GM18909 (cell line): Measurements from ENCODE around the gene TIMM22.
"Not testable (repeated sequence)": the region's sequence is repeated elsewhere in the genome, so short reads cannot be mapped to it uniquely, and the experiment has no call there.

Source experiments
- ATAC-seq: cut with Tn5 transposase; IDR thresholded peaks from one replicate; pipeline ENCODE4 v1.9.1; 2021; ENCODE audit warnings: mild to moderate bottlenecking; ENCODE audit not compliant: unreplicated experiment, poor library complexity

The TIMM22 gene

DNA sequence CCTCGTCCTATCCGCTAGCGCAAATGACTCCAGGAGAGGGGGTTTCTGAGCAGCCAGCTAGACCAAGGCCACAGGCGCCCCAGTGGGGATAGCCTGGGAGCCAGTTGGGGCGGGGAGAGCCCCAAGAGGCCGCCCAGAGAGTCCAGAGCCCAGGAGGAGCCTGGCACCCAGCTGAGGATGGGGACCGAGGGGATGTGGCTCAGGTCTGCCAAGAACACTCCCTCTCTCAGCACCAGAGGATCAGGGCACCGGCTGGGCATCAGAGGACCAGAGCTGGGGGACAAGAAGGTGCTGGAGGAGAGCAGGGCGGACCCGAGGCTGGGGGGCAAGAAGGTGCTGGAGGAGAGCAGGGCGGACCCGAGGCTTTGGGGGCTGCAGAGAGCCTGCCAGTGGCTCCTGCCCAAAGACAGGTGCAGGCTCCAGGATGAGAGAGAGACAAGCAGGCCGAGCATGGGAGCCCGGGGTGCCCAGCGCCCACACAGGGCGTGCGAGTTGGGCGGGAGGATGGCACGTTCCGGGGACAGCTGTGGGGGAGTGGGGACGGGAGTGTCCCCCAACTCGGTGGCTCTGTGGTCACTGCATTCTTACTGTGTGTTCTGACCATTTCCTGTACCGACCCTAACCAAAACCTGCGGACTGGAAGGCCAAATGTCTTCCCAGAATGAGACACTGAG, 39.4 kb downstream of the TIMM22 start:
- ATAC-seq: no peak

DNA sequence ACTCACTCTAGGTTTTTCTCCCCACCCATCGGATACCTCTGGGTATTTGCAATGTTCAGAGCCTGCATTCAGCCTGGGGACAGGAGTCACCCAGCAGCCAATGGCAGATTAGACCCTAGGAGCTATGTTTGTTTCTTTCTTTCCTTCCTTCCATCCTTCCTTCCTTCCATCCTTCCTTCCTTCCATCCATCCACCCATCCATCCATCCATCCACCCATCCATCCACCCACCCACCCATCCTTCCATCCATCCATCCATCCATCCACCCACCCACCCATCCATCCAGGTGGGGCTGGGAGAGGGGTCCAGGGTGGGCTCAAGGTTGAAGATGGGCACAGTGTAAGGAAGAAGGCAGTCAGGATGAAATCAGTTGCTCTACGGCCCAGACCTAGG, 39.9 kb downstream of the TIMM22 start:
- no peak for ATAC-seq

DNA sequence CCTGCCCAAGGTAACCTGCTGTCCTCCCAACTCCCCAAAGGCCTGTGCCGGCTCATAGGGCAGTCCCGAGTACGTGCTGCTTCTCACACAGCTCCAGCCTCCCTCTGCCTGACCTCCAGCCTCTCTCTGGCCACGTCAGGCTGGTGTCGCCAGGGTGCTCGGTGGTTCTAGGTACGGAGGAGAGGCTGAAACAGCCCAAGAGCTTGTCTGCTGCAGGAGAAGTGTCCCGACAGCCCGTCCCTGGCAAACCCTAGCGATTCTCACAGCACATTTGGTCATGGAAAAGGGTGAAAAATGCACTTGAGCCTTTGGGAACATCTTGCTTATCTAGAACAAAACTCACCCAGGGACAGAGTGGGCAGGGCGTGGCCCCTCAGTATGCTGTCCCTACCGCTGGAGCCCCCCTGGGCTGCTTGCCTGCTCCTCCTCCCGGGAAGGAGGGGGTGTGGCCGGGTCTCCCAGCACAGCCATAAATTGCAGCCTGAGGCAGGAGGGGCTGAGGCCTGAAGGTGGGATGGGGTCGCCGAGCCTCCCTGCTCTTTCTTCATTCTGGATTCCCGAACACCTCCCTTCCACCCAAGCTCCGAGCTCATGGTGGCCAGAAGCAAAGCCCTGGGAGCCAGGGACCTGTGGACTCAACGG, 40.4 kb downstream of the TIMM22 start:
- no peak for ATAC-seq

DNA sequence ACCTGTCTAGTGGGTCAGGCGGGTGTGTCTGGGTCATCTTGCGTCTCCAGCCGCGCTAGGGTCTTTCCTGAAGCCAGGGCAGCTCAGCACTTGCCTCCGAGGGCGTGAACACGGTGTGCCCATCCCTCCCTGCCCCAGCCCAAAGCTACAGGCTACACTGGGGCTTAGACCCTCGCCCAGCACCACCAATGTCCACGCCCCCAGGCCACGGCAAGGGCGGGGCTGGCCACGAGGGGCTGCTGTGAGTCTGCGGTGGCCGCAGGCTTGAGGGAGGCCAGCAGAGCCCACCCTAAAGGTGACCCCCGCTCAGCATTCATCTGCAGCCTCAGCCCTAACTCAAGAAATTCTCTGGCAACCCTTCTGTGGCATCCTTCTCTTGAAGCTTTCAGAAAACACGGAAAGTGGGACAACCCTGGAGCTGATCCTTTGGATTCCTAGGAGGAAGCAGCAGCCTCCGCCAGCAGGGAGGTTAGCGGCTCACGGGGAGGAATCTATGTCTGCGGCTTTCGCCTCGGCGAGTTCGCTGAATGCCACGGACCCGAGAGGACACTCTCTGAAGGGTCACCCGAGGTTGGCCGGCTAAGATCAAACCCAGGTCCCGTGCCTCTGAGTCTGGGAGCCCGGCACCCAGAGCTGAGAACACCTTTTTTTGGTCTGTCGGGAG, 41.7 kb downstream of the TIMM22 start:
- ATAC-seq: no peak

DNA sequence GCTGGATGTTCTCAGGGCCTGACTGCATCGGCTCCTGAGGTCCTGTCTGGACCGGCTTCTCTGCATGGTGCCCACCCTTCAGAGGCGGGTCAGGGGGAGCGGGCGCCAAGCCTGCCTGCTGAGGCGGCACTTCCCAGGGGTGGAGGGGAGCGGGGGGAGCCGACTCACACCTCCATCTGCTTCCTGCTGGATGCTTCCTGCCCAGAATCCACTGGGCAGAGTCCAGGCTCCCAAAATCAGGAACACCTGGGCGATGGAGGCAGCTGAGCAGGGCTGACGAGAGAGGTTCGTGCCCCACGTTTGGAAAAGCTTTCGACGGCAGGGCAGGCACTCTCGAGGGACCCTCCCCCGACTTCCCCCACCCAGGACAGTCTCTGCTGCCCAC, 42.2 kb downstream of the TIMM22 start:
- no peak for ATAC-seq

DNA sequence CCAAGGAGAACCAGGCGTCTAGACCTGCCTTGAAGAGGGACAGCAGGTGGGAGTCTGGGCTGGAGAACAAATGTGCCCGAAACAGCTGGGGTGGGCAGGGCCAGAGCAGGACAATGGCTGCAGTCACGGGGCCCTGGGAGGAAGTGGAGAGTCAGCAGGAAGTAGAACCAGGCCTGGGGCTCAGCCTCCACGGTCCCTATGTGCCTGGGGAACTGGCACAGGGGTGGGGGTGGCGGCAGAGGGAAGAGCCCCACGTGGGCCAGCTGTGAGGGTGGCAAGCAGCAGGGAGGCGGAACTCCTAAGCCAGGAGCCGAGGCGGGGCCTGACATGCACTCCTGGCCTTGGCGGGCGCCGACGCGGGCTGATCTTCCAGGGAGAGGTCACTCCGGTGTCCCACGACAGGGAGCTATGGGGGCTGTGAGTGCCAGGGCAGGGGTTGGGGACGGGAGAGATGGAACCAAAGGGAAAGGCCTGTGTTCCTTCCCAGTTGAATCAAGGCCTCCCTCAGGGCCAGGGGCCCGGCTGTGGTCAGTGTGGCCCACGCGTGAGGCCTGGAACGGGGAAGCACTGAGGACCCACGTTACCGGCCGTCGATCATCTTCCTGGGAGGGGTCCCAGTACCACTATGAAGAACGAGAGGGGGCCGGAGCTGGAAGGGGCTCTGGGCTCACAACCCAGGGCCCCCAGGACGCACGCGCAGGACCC, 42.7 kb downstream of the TIMM22 start:
- no peak for ATAC-seq

DNA sequence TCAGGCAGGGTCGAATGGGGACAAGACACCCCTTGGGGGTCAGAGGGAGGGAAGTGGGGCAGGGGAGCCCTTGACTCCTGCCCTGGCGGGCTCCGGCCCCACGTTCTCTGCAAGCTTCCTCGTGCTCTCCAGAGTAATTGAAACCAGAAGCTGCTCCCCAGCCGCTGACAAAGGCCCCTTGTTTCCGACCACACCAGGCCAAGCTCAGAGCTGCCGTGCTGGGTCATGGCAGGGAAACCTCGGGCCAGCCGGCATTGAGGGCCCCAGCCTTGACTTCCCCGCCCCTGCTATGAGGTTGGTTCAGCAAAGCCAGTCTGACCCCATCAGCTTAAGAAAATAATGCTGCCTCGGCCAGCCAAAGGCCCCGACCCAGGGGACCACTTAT, 43.3 kb downstream of the TIMM22 start:
- no peak for ATAC-seq

DNA sequence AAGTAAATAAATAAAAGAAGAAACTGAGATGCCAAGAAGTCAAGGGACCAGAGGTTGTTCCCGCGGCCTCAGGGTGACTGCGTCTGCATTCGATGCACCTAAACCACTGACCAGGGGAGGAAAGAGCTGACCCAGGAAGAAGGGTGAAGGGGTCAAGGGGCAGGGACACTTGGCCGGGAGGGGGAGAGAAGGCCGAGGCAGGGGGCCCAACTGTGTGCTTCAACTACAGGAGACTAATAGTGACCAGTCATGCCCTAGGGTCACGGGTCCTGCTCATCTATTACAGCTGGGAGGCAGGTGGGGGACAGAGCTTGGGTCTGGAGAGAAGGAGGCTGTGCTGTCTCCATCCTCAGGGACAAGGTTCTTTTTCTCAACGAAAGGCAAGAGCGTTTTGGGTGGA, 44.8 kb downstream of the TIMM22 start:
- ATAC-seq: no peak

DNA sequence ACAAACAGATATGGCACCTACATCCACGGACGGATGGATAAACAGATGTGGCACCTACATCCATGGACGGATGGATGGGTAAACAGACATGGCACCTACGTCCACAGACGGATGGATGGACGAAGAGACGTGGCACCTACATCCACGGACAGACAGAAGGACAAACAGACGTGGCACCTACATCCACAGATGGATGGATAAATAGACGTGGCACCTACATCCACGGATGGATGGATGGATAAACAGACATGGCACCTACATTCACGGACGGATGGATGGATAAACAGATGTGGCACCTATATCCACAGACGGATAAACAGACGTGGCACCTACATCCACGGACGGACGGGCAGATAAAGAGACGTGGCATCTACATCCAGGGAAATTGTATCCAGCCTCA, 45.6 kb downstream of the TIMM22 start:
- no peak for ATAC-seq

DNA sequence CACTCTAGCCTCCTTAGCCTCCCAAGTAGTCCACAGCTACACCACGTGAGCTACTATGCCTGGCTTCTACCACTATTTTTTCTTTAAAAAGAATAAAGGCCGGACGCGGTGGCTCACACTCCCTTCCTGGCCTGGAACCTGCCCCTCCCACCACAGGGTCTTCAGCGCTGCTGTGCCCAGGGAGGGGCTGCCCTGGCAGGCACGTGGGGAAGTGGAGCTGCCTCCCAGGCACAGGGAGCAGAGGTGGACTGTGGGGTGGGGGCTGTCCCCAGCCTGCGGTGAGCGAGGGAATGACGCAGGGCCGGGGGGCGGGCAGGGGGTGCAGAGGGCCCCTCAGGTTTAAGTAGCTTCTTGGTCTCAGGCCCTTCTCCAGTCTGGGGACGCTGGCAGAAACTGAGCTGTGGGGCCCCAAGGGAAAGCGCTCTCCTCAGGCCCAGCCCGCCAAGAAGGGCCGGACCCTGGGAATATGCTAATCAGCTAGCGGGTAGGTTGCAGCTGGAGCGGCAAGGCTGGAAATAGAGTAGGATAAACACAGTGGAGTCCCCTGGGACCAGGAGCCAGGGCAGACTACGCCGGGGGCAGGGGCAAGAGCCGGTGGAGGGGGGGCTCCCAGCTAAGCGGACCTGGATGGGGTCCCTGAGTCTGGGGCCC, 46.8 kb downstream of the TIMM22 start:
- no peak for ATAC-seq

DNA sequence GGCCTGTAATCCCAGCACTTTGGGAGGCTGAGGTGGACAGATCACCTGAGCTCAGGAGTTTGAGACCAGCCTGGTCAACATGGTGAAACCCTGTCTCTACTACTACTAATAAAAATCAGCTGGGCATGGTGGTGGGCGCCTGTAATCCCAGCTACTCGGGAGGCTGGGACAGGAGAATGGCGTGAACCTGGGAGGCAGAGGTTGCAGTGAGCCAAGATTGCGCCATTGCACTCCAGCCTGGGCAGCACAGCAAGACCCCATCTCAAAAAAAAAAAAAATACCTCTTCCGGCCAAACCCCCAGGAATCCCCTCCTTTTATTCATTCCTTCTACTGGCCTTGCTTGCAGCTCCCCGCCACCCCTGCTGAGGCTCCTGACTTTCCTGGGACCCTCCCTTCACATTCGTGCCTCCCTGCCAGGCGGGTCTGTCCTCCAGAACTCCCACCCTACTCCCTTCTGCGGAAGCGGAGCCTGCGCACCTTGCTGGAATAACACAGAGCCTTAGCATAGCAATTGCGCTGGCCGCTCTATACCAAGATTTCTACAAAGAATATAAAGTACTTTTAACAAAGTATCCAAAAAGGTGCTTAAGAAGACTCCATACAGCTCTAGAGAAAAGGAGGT, 47.6 kb downstream of the TIMM22 start:
- not testable (repeated sequence) for ATAC-seq

DNA sequence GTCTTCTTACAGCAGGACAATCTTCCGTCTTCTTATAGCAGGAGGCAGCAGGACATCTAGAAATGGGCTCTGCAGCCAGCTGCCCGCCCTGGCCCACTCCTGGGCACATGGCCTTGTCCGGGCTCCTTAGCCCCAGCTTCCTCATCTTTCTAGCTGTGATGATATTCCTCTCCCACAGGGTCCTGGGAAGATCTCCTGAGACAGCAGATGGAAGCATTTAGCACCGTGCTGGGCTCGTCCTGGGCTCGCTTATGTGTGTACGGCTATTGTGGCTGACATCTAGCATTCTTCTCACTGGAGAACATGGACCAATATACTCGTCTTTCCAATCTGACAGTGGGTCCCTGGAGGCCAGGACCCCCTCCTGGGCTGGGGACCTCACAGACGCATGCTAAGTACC, 48.5 kb downstream of the TIMM22 start:
- ATAC-seq: no peak

DNA sequence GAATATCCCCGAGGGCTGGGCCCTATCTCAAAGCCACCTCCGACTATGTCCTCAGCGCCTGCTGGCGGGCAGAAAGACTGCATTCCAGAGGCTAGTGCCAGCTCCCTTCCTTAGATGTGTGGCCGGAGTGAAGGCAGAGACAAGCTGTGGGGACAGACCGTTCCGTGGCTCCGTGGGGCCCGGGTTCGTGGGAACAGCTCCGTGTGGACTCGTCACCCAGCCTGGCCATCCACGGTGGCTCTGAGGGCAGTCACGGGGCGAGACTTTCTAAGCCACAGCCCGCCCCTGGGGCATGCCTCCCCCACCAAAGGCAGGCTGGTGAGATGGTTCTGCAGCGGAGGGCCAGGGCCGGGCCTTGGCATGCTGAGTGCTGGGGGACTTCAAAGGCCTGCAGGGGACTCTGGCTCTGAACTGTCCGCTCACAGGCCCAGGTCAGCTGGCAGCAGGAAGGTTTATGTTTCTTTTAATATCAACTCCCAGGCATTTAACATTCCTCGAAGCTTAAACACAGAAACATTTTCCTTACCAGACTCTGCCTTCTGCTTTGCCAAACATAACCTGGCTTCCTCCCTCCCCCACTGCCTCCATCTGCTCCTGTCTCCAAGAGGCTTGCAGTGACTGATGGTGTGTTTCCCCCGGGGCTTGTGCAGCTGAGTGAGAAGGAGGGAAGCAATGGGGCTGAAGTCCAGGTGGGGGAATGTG, 50.4 kb downstream of the TIMM22 start:
- ATAC-seq: no peak

DNA sequence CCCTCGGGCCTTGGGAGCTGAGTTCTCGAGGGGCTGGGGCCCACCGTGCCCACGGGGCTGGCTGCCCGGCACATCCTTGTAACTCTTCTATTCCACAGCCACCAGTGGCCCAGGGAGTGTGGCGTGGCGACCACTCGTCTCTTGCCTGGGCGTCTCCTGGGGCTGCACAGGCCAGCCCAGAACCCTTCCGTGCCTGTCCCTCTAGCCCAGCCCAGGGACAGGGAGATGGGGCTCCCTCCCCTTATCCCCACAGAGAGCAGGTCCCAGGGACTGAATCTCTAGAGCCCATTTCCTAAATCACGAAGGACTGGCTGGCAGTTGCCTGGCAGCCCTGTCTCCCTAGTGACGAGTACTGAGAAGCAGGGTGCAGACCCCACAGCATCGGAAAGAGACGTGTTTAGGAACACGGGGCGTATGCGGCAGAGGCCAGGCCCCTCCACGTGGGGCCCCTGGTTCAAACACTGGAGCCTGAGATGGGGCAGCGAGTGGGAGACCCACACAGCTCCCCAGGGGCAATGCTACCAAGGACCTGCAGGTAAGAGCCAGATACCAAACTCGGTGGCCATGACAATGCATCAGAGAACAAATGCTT, 51.0 kb downstream of the TIMM22 start:
- no peak for ATAC-seq

DNA sequence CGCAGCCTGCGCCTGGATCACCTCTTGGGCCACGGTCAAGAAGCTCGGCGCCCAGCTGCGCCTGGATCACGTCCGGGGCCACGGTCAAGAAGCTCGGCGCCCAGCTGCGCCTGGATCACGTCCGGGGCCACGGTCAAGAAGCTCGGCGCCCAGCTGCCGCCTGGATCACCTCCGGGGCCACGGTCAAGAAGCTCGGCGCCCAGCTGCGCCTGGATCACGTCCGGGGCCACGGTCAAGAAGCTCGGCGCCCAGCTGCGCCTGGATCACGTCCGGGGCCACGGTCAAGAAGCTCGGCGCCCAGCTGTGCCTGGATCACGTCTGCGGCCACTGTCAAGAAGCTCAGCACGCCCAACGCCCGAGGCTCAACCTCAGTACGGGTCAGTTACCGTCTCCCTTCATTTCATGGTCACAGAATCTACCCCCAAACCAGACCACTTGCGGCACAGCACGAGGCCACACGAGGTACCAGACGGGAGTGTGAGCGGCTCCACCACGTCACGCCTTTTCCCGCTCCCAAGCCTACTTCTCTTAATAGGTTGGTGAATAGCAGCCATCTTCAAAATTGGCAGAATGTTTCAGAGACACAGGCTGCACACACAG, 51.7 kb downstream of the TIMM22 start:
- not testable (repeated sequence) for ATAC-seq

DNA sequence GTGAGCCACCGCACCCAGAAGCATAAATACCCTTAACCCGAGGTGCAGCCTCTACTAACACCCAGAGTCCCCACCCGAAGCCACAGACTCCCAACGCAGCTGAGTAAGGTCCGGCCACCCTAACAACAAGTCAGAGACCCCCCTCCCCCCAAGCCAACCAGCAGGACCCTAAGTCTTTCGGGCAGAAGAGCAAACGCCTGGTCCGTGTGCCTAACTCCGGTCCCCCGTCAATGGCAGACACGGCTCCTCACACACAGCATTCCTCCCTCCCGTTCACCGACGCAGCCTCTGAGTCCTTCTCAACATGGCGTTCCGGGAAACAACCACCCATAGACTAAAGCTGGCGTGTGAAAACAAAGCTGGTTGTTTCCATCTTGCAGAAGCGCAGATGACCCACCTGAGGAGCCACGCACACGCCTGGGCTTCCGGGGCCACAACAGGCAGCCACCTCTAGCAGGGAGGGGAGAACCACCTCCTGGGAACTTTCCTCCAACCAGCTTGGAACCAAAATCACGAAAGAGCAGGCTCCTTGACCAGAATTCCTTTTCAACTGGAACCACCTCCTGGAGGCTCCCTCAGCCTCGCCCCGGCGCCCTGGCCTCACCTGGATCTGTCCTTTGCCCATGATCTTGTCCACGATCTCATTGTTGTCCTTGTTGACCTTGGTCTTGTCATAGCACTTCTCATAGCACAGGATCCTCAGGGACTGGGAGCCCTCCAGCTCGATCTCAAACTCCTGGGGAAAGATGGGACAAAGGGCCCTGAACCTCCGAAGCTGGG, 52.7 kb downstream of the TIMM22 start:
- no peak for ATAC-seq

DNA sequence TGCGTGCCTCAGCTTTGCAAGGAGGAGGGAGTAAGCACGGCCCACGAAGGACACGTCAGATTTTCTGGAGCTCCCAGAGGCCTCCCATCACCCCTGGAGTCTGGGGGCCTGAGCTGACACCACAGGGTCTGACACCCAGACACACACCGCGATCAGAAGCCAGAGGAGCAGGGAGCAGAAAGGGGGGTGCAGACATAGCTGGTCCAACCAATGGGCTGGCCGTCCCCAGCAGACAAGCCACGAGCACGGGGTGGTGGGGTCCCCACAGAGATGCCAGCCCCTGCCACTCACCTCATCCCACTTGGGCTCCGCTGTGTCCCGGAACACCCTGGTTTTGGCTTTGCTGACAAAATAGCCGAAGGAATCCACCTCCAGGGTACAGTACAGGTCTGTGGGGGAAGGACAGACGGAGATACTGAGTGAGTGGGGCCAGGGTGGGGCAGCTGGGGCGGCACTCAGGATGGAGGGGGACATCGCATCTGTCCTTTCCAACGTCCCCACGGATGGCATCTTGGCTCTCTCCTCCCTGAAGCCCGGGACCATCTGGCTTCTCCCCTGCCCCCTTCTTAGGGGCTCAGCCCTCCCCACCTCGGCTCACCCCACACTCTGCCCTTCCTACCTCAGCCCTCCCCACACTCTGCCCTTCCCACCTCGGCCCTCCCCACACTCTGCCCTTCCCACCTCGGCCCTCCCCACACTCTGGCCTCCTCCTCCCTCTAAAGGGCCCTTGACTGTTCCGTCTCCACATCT, 53.5 kb downstream of the TIMM22 start:
- ATAC-seq: no peak
